Liver (tissue), 9 donors: ENCODE measurements around the gene SRSF5. TPM values are rescaled to one million over a fixed set of nuclear protein-coding genes. Genes with fewer than 3 reads are reported as not detected.

ENCODE experiments used
- DNase-seq: peaks from one replicate; pipeline ENCODE4 v3.0.0-alpha.2; 2017; ENCODE audit warnings: low spot score
- H3K27ac ChIP-seq, 2 donors: one replicate each; pipeline ENCODE4 v1.7.0; 2013; ENCODE audit warnings: inconsistent platforms in 2 of 2, low read length in 2 of 2, control low read depth in 1 of 2, low read depth in 1 of 2, mild to moderate bottlenecking in 1 of 2
- H3K27me3 ChIP-seq, 4 donors: one replicate each; pipeline versions ENCODE4 v1.6.1 to v1.7.0; 2013; ENCODE audit warnings: low read length in 3 of 4, inconsistent platforms in 1 of 4, mild to moderate bottlenecking in 1 of 4, moderate library complexity in 1 of 4; ENCODE audit not compliant: control insufficient read depth in 4 of 4, insufficient read depth in 4 of 4
- H3K36me3 ChIP-seq, 4 donors: one replicate each; pipeline versions ENCODE4 v1.6.1 to v1.7.0; 2013; ENCODE audit warnings: low read length in 3 of 4, mild to moderate bottlenecking in 3 of 4, low read depth in 1 of 4, moderate library complexity in 1 of 4; ENCODE audit not compliant: control insufficient read depth in 4 of 4, insufficient read depth in 3 of 4
- H3K4me1 ChIP-seq, 4 donors: one replicate each; pipeline versions ENCODE4 v1.6.1 to v1.7.0; 2013; ENCODE audit warnings: low read length in 3 of 4, mild to moderate bottlenecking in 3 of 4, moderate library complexity in 1 of 4; ENCODE audit not compliant: control insufficient read depth in 4 of 4, insufficient read depth in 4 of 4
- H3K4me3 ChIP-seq, 3 donors: one replicate each; pipeline versions ENCODE4 v1.6.1 to v1.7.0; 2013; ENCODE audit warnings: low read length in 3 of 3, control low read depth in 1 of 3, low read depth in 1 of 3, mild to moderate bottlenecking in 1 of 3
- H3K9ac ChIP-seq, 2 donors: one replicate each; pipeline ENCODE4 v1.7.0; 2013; ENCODE audit warnings: low read length in 2 of 2, mild to moderate bottlenecking in 2 of 2, moderate library complexity in 2 of 2, control low read depth in 1 of 2, low read depth in 1 of 2
- H3K9me3 ChIP-seq, 4 donors: one replicate each; pipeline versions ENCODE4 v1.6.1 to v1.7.0; 2013; ENCODE audit warnings: low read length in 3 of 4; ENCODE audit not compliant: control insufficient read depth in 4 of 4
- ATF3 ChIP-seq: IDR thresholded peaks from 2 replicates; pipeline ENCODE4 v1.6.1; 2016; ENCODE audit warnings: antibody characterized with exemption
- CTCF ChIP-seq: fragments of 150-350 bp; IDR thresholded peaks from 2 replicates; pipeline ENCODE4 v1.5.1; 2017; ENCODE audit warnings: improper control_type of control experiment, low read depth, low read length; ENCODE audit not compliant: missing input control
- EGR1 ChIP-seq, 2 donors: IDR thresholded peaks; 2 replicates each; pipeline ENCODE4 v1.6.1; 2016 to 2018; ENCODE audit warnings: antibody characterized with exemption in 2 of 2, low read depth in 2 of 2
- FOXA2 ChIP-seq: IDR thresholded peaks from 2 replicates; pipeline ENCODE4 v1.6.1; 2016; ENCODE audit warnings: antibody characterized with exemption
- GABPA ChIP-seq, 2 donors: IDR thresholded peaks in 1 of 2; conservative IDR thresholded peaks in 1 of 2; 2 replicates each; pipeline ENCODE4 v1.6.1; 2016; ENCODE audit warnings: antibody characterized with exemption in 2 of 2, mild to moderate bottlenecking in 1 of 2, moderate library complexity in 1 of 2
- HNF4A ChIP-seq, 2 donors: conservative IDR thresholded peaks; 2 replicates each; pipeline ENCODE4 v1.6.1; 2016; ENCODE audit warnings: antibody characterized with exemption in 2 of 2, mild to moderate bottlenecking in 2 of 2
- MAX ChIP-seq: IDR thresholded peaks from 2 replicates; pipeline ENCODE4 v1.6.1; 2016; ENCODE audit warnings: antibody characterized with exemption
- RAD21 ChIP-seq, 2 donors: IDR thresholded peaks; 2 replicates each; pipeline ENCODE4 v1.6.1; 2016; ENCODE audit warnings: antibody characterized with exemption in 2 of 2, mild to moderate bottlenecking in 2 of 2
- REST ChIP-seq: IDR thresholded peaks from 2 replicates; pipeline ENCODE4 v1.6.1; 2016; ENCODE audit warnings: antibody characterized with exemption, mild to moderate bottlenecking
- RXRA ChIP-seq, 2 donors: IDR thresholded peaks; 2 replicates each; pipeline ENCODE4 v1.6.1; 2017 to 2018; ENCODE audit warnings: antibody characterized with exemption in 2 of 2, mild to moderate bottlenecking in 1 of 2
- SP1 ChIP-seq: IDR thresholded peaks from 2 replicates; pipeline ENCODE4 v1.6.1; 2018; ENCODE audit warnings: antibody characterized with exemption, mild to moderate bottlenecking
- YY1 ChIP-seq: IDR thresholded peaks from 2 replicates; pipeline ENCODE4 v1.6.1; 2016; ENCODE audit warnings: antibody characterized with exemption, mild to moderate bottlenecking
- ZBTB33 ChIP-seq: IDR thresholded peaks from 2 replicates; pipeline ENCODE4 v1.6.1; 2016; ENCODE audit warnings: antibody characterized with exemption
- WGBS: extraction: QIAGEN DNeasy Blood & Tissue Kit; methylation state at CpG from one replicate; pipeline ENCODE4 v1.1.7; 2013; 5-methylcytosine and 5-hydroxymethylcytosine counted together
- polyA plus RNA-seq, 2 donors: library from polyadenylated mRNA; stranded (reverse) in 1 of 2; unstranded in 1 of 2; fragments of 200-250 nt in 1 of 2; fragments of >200 nt in 1 of 2; fragmentation: Nextera tagmentation in 1 of 2; extraction: Ambion mirVana in 1 of 2; gene quantifications; one replicate each; pipeline versions ENCODE4 v1.2.1 to v1.2.3, GENCODE V29; 2013 to 2015
- total RNA-seq, 2 donors: library from RNA; depleted of rRNA; stranded (reverse); fragments of >200 nt; gene quantifications; one replicate each; pipeline ENCODE4 v1.2.3, GENCODE V29; 2014
- donor health status: healthy.
- donor health status: healthy.
- donor health status: healthy.
- donor health status: healthy.
- donor health status: healthy.

The SRSF5 gene
- total and polyA plus RNA-seq, 4 donors: 74.4 to 254 (median 148) TPM

GRCh38 chr14:69770559-69770958, 3.6 kb downstream of the SRSF5 start (continued):
- no peak for TF ChIP-seq ZBTB33
- no peak for TF ChIP-seq HNF4A (conservative IDR thresholded peaks at IDR 0.05)
- TF ChIP-seq ATF3: no peak
- no peak for TF ChIP-seq EGR1 (IDR thresholded peaks at IDR 0.05; ENCODE audit: low read depth in 2 of 2)
- no peak for TF ChIP-seq MAX
- no peak for TF ChIP-seq CTCF
- TF ChIP-seq RXRA (IDR thresholded peaks at IDR 0.05): no peak

- no peaks in the 10 kb centered on the region for H3K9me3 ChIP-seq
- no peak overlapping the region for H3K9ac ChIP-seq
- H3K27ac ChIP-seq: no peak overlapping the region
- H3K4me1 ChIP-seq: peaks cover 7 to 40% (median 28%) of the 10 kb centered on the region in 4 donors
- no peak overlapping the region for H3K4me3 ChIP-seq
- peaks cover 19 to 73% (median 68%) of the 10 kb centered on the region in 4 donors for H3K36me3 ChIP-seq
- TF ChIP-seq HNF4A (conservative IDR thresholded peaks at IDR 0.05) (peak in 1 of 2 donors; percentile 20), FOXA2 (no peak)
- DNase-seq: no peak
- 84% methylated on average over 16 of the region's 16 CpGs for WGBS
- H3K27me3 ChIP-seq: no peaks in the 10 kb centered on the region
These were observed 4.2 kb downstream of the SRSF5 start for GRCh38 chr14:69771136-69771535.

GRCh38 chr14:69772082-69773017, 5.4 kb downstream of the SRSF5 start:
- TF ChIP-seq GABPA (IDR thresholded peaks at IDR 0.05 in 1 of 2, conservative IDR thresholded peaks at IDR 0.05 in 1 of 2) (no peak), YY1 (no peak), HNF4A (conservative IDR thresholded peaks at IDR 0.05) (no peak), EGR1 (IDR thresholded peaks at IDR 0.05; ENCODE audit: low read depth in 2 of 2) (no peak), ZBTB33 (no peak), SP1 (no peak), REST (no peak), RAD21 (IDR thresholded peaks at IDR 0.05) (no peak), MAX (no peak)
- Histone ChIP-seq H3K27ac (no peak overlapping the region), H3K4me1 (peaks cover 7 to 36% (median 26%) of the 10 kb centered on the region in 4 donors), H3K9ac (no peak overlapping the region), H3K4me3 (no peak overlapping the region), H3K27me3 (no peaks in the 10 kb centered on the region), H3K9me3 (no peaks in the 10 kb centered on the region), H3K36me3 (peaks cover 20 to 84% (median 78%) of the 10 kb centered on the region in 4 donors)
- 80% methylated on average over 11 of the region's 11 CpGs for WGBS
- DNase-seq: no peak
